H9 (cell line): ENCODE measurements around the gene XPR1. TPM values are rescaled to one million over a fixed set of nuclear protein-coding genes. Genes with fewer than 3 reads are reported as not detected.
A peak's percentile ranks its signal among the peaks of the same experiment; 100 is the strongest.

Experiments used
- DNase-seq: peaks from one replicate; pipeline ENCODE4 v3.0.0-alpha.2; 2017
- H2AFZ ChIP-seq: one replicate; pipeline ENCODE4 v1.6.1; 2013; ENCODE audit warnings: mild to moderate bottlenecking, low read length, control low read depth, moderate library complexity
- H2AK5ac ChIP-seq: 2 replicates; pipeline ENCODE4 v1.6.1; 2013; ENCODE audit warnings: low read length, control low read depth, mixed read lengths; ENCODE audit not compliant: insufficient read length
- H2BK120ac ChIP-seq: one replicate; pipeline ENCODE4 v1.6.1; 2013; ENCODE audit warnings: low read depth, mild to moderate bottlenecking, low read length, control low read depth, inconsistent platforms; ENCODE audit not compliant: poor library complexity, severe bottlenecking
- H2BK12ac ChIP-seq: 2 replicates; pipeline ENCODE4 v1.6.1; 2013; ENCODE audit warnings: low read length, control low read depth, mixed read lengths, low read depth; ENCODE audit not compliant: insufficient read length
- H2BK15ac ChIP-seq: 2 replicates; pipeline ENCODE4 v1.6.1; 2013; ENCODE audit warnings: low read depth, low read length, control low read depth
- H2BK20ac ChIP-seq: one replicate; pipeline ENCODE4 v1.6.1; 2013; ENCODE audit warnings: low read depth, mild to moderate bottlenecking, low read length, control low read depth, inconsistent platforms; ENCODE audit not compliant: poor library complexity, severe bottlenecking
- H2BK5ac ChIP-seq: 2 replicates; pipeline ENCODE4 v1.6.1; 2013; ENCODE audit warnings: low read length, control low read depth, mixed read lengths; ENCODE audit not compliant: insufficient read length
- H3K14ac ChIP-seq: 2 replicates; pipeline ENCODE4 v1.6.1; 2013; ENCODE audit warnings: low read length, control low read depth; ENCODE audit not compliant: insufficient read depth
- H3K18ac ChIP-seq: 2 replicates; pipeline ENCODE4 v1.6.1; 2013; ENCODE audit warnings: low read depth, mild to moderate bottlenecking, mixed read lengths, low read length, control low read depth; ENCODE audit not compliant: insufficient read length
- H3K23ac ChIP-seq: 2 replicates; pipeline ENCODE4 v1.6.1; 2013; ENCODE audit warnings: low read length, control low read depth, mixed read lengths, low read depth; ENCODE audit not compliant: insufficient read length
- H3K23me2 ChIP-seq: 2 replicates; pipeline ENCODE4 v1.6.1; 2013; ENCODE audit warnings: low read depth, mild to moderate bottlenecking, mixed read lengths, low read length, control low read depth; ENCODE audit not compliant: insufficient read length, poor library complexity, severe bottlenecking
- H3K27ac ChIP-seq: 2 replicates; pipeline ENCODE4 v1.5.1; 2013; ENCODE audit warnings: low read length, control low read depth, mixed read lengths, low read depth; ENCODE audit not compliant: insufficient read length
- H3K27me3 ChIP-seq: 2 replicates; pipeline ENCODE4 v1.6.1; 2013; ENCODE audit warnings: low read length, control low read depth, inconsistent platforms; ENCODE audit not compliant: insufficient read depth
- H3K4ac ChIP-seq: 2 replicates; pipeline ENCODE4 v1.6.1; 2013; ENCODE audit warnings: low read depth, mild to moderate bottlenecking, control low read depth, inconsistent platforms, low read length, moderate library complexity
- H3K4me1 ChIP-seq: 2 replicates; pipeline ENCODE4 v1.6.1; 2013; ENCODE audit warnings: low read length, control low read depth, inconsistent platforms; ENCODE audit not compliant: insufficient read depth
- H3K4me2 ChIP-seq: 2 replicates; pipeline ENCODE4 v1.6.1; 2013; ENCODE audit warnings: low read length, control low read depth, mixed read lengths; ENCODE audit not compliant: insufficient read length, insufficient read depth
- H3K56ac ChIP-seq: 2 replicates; pipeline ENCODE4 v1.6.1; 2013; ENCODE audit warnings: low read depth, mild to moderate bottlenecking, mixed read lengths, low read length, control low read depth; ENCODE audit not compliant: insufficient read length
- H3K79me1 ChIP-seq: 2 replicates; pipeline ENCODE4 v1.6.1; 2013; ENCODE audit warnings: low read depth, mild to moderate bottlenecking, moderate library complexity, low read length, control low read depth, inconsistent platforms; ENCODE audit not compliant: insufficient read depth, poor library complexity, severe bottlenecking
- H3K79me2 ChIP-seq: 2 replicates; pipeline ENCODE4 v1.6.1; 2013; ENCODE audit warnings: low read length, control low read depth, inconsistent platforms; ENCODE audit not compliant: insufficient read depth
- H3K9ac ChIP-seq: 2 replicates; pipeline ENCODE4 v1.6.1; 2013; ENCODE audit warnings: low read length, control low read depth, mixed read lengths; ENCODE audit not compliant: insufficient read length; ENCODE audit errors: extremely low read depth
- H3K9me3 ChIP-seq: one replicate; pipeline ENCODE4 v1.6.1; 2013; ENCODE audit warnings: low read depth, low read length, inconsistent platforms; ENCODE audit not compliant: control insufficient read depth
- H3T11ph ChIP-seq: one replicate; pipeline ENCODE4 v1.6.1; 2013; ENCODE audit warnings: mild to moderate bottlenecking, low read length, control low read depth, inconsistent platforms
- H4K20me1 ChIP-seq: one replicate; pipeline ENCODE4 v1.6.1; 2013; ENCODE audit not compliant: control insufficient read depth, insufficient read length, insufficient read depth
- H4K5ac ChIP-seq: 2 replicates; pipeline ENCODE4 v1.6.1; 2013; ENCODE audit warnings: low read depth, mild to moderate bottlenecking, mixed read lengths, low read length, control low read depth; ENCODE audit not compliant: insufficient read length
- H4K8ac ChIP-seq: replicated peaks from 2 replicates; pipeline ENCODE4 v1.6.1; 2013; ENCODE audit warnings: low read length, control low read depth, mixed read lengths, low read depth; ENCODE audit not compliant: insufficient read length
- H4K91ac ChIP-seq: 2 replicates; pipeline ENCODE4 v1.6.1; 2013; ENCODE audit warnings: low read depth, mild to moderate bottlenecking, moderate library complexity, mixed read lengths, low read length, control low read depth; ENCODE audit not compliant: insufficient read length
- H3K27ac Mint-ChIP-seq, 3 experiments: 2 replicates in 2 of 3; 3 replicates in 1 of 3; pipeline ENCODE4 v1.8.0; 2020 to 2021; ENCODE audit warnings: mixed read lengths in 3 of 3, mild to moderate bottlenecking in 1 of 3, moderate library complexity in 1 of 3
- H3K27me3 Mint-ChIP-seq: 2 replicates; pipeline ENCODE4 v1.8.0; 2021; ENCODE audit warnings: low read depth, mild to moderate bottlenecking, moderate library complexity, mixed read lengths
- H3K36me3 Mint-ChIP-seq, 3 experiments: 2 replicates in 2 of 3; 3 replicates in 1 of 3; pipeline ENCODE4 v1.8.0; 2020 to 2021; ENCODE audit warnings: low read depth in 3 of 3, mixed read lengths in 3 of 3; ENCODE audit not compliant: insufficient read depth in 1 of 3
- H3K4me1 Mint-ChIP-seq, 2 experiments: 2 replicates each; pipeline ENCODE4 v1.8.0; 2020; ENCODE audit warnings: mixed read lengths in 2 of 2
- H3K4me3 Mint-ChIP-seq, 2 experiments: 2 replicates in 1 of 2; 3 replicates in 1 of 2; pipeline ENCODE4 v1.8.0; 2020 to 2021; ENCODE audit warnings: mild to moderate bottlenecking in 2 of 2, mixed read lengths in 2 of 2, moderate library complexity in 1 of 2
- H3K9me3 Mint-ChIP-seq, 2 experiments: 2 replicates in 1 of 2; 3 replicates in 1 of 2; pipeline ENCODE4 v1.8.0; 2020; ENCODE audit warnings: mild to moderate bottlenecking in 2 of 2, mixed read lengths in 2 of 2, moderate library complexity in 1 of 2
- WGBS: extraction: QIAGEN DNeasy Blood & Tissue Kit; methylation state at CpG from one replicate; pipeline ENCODE4 v1.1.7; 2013; ENCODE audit warnings: missing lambda C conversion rate, low lambda C conversion rate, mixed read lengths; ENCODE audit not compliant: insufficient read length; ENCODE audit errors: extremely low coverage; 5-methylcytosine and 5-hydroxymethylcytosine counted together
- total RNA-seq: library from RNA; stranded (reverse); gene quantifications from 2 replicates; pipeline ENCODE4 v1.2.1, GENCODE V29; 2021
- TF ChIP-seq, protein P1 (sequence below): fragments of 200-600 bp; sonication (generic); conservative IDR thresholded peaks from 3 replicates; pipeline ENCODE4 v1.8.0; 2021; ENCODE audit warnings: antibody characterized with exemption, mild to moderate bottlenecking

XPR1 gene
- total RNA-seq, 1 experiment from 2014 or later, result 34.1 TPM

DNA sequence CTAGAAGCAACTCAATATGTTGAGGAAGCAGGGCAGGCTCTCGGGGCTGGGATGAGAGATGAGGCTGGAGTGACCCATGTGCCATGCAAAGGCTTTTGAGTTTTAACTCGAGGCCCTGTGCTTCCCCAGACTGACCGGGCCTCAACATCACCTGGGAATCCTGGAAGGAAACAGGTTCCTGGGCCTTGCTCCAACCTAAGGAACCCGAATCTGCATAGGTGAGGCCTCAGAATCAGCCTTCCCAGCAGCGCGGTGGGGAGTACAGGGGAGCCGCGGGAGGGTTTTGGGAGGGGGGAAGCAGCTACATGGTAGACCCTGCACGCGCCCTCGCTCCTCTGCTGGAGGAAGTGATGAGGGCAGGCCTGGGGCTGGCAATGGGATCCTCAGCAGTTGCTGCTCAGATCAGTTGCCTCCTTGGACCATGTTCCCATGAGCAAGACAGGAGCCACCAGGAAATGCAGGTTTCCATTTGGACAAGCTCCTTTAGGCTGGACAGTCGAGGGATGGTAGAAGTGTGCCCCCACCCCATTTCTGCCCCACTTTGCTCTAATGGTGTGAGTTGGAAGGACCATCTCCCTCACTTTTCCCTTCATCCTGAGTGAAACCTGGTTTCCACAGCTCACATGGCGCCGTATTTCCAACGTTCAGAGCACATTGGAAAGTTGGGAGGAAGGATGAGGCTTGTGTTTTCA, 276.4 kb downstream of the XPR1 start:
- TF ChIP-seq, protein P1, sequence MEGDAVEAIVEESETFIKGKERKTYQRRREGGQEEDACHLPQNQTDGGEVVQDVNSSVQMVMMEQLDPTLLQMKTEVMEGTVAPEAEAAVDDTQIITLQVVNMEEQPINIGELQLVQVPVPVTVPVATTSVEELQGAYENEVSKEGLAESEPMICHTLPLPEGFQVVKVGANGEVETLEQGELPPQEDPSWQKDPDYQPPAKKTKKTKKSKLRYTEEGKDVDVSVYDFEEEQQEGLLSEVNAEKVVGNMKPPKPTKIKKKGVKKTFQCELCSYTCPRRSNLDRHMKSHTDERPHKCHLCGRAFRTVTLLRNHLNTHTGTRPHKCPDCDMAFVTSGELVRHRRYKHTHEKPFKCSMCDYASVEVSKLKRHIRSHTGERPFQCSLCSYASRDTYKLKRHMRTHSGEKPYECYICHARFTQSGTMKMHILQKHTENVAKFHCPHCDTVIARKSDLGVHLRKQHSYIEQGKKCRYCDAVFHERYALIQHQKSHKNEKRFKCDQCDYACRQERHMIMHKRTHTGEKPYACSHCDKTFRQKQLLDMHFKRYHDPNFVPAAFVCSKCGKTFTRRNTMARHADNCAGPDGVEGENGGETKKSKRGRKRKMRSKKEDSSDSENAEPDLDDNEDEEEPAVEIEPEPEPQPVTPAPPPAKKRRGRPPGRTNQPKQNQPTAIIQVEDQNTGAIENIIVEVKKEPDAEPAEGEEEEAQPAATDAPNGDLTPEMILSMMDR, result no peak
- H3K9ac ChIP-seq, result no peak overlapping the region
- no peak overlapping the region for H2BK120ac ChIP-seq
- H3K27ac Mint-ChIP-seq, result no peak overlapping the region
- no peak overlapping the region for H2AFZ ChIP-seq
- no CpG with 5 or more reads among the region's 15 CpGs for WGBS
- no peaks in the 10 kb centered on the region for H3K9me3 Mint-ChIP-seq
- H2BK20ac ChIP-seq, result no peak overlapping the region
- no peaks in the 10 kb centered on the region for H3K36me3 Mint-ChIP-seq
- H3K27me3 Mint-ChIP-seq, result peaks cover 26% of the 10 kb centered on the region
- H4K20me1 ChIP-seq, result no peaks in the 10 kb centered on the region
- H3K79me2 ChIP-seq, result no peaks in the 10 kb centered on the region
- H3K4me2 ChIP-seq, result no peak overlapping the region
- peak; percentile 22 for DNase-seq
- H2BK15ac ChIP-seq, result no peak overlapping the region
- no peaks in the 10 kb centered on the region; the same call in 1 of the 2 replicates for H3K4me1 ChIP-seq
- H3K14ac ChIP-seq, result no peak overlapping the region
- H4K5ac ChIP-seq, result no peak overlapping the region
- H3K27ac ChIP-seq, result no peak overlapping the region
- H3K79me1 ChIP-seq, result no peaks in the 10 kb centered on the region
- H3K56ac ChIP-seq, result no peak overlapping the region
- no peak overlapping the region for H3K18ac ChIP-seq
- no peak overlapping the region for H4K8ac ChIP-seq
- no peaks in the 10 kb centered on the region for H3K27me3 ChIP-seq
- no peak overlapping the region for H2BK5ac ChIP-seq
- no peaks in the 10 kb centered on the region for H3K9me3 ChIP-seq
- no peak overlapping the region for H4K91ac ChIP-seq
- no peak overlapping the region for H3T11ph ChIP-seq
- no peak overlapping the region for H3K4me3 Mint-ChIP-seq
- no peak overlapping the region for H3K23ac ChIP-seq
- H3K4me1 Mint-ChIP-seq, result peaks cover 18 to 24% of the 10 kb centered on the region in 2 experiments
- no peak overlapping the region for H2AK5ac ChIP-seq
- H3K4ac ChIP-seq, result no peak overlapping the region
- H3K23me2 ChIP-seq, result peaks cover 7% of the 10 kb centered on the region
- H2BK12ac ChIP-seq, result no peak overlapping the region
